ENCODE measurements around the gene MT3.

Gene MT3

DNA sequence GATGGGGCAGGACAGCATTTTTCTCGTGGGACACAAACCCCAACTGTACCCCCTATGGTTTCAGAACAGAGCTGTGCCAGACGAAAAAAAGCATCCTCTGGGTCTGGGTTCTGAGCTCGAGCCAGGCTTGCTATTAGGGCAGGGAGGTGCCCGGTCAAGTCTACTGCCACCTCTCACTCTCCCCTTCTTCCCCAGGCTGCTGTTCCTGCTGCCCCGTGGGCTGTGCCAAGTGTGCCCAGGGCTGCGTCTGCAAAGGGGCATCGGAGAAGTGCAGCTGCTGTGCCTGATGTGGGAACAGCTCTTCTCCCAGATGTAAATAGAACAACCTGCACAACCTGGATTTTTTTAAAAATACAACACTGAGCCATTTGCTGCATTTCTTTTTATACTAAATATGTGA is 37.4 kb downstream of the MT3 start:
- H3K4me1 Mint-ChIP-seq, result peaks cover 21% of the 10 kb centered on the region
- peaks cover 31% of the 10 kb centered on the region for H3K27me3 Mint-ChIP-seq
- H3K27ac Mint-ChIP-seq, result no peak overlapping the region
- DNase-seq, result no peak
- H3K36me3 Mint-ChIP-seq (ENCODE audit: low read depth), result no peaks in the 10 kb centered on the region
- H3K9me3 Mint-ChIP-seq, result no peaks in the 10 kb centered on the region
- peak overlapping the region; percentile 82 for H3K4me3 Mint-ChIP-seq
- no peak for ATAC-seq

DNA sequence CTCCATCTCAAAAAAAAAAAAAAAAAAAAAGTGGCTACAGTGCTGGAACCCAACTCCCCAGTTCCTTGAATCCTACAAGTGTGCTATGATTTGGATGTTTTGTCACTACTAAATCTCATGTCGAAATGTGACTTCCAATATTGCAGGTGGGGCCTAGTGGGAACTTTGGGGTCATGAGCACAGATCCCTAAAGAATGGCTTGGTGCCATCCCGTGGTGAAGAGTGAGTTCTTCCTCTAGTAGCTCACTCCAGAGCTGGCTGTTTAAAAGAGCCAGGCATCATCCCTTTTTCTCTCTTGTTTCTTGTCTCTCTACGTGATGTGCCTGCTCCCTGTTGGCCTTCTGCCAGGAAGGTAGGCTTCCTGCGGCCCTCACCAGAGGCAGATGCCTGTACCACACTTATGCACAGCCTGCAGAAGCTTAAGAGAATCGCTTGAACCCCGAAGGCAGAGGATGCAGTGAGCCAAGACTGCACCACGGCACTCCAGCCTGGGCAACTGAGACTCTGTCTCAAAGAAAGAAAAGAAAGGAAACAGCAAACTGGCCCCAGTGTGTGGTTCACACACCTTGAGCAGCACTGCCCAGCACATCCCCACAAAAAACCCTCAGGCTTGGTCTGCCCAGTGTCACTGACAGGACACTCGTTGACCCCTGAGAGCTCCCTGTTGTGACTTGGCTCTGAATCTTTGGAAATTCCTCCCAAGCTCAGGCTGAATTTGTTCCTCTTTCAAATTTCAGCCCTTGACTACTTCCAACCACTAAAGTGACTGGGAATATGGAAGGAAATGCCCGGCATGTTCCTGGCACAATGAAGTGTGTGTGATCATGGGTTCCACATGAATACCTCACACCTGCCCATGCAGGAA is 39.4 kb downstream of the MT3 start:
- no peaks in the 10 kb centered on the region for H3K36me3 Mint-ChIP-seq (ENCODE audit: low read depth)
- H3K9me3 Mint-ChIP-seq, result no peaks in the 10 kb centered on the region
- no peak overlapping the region for H3K4me3 Mint-ChIP-seq
- H3K27ac Mint-ChIP-seq, result no peak overlapping the region
- H3K27me3 Mint-ChIP-seq, result peaks cover 47% of the 10 kb centered on the region
- H3K4me1 Mint-ChIP-seq, result peaks cover 29% of the 10 kb centered on the region
- ATAC-seq, result no peak
- DNase-seq, result no peak

GRCh38 chr16:56629531-56629930 is 40.2 kb downstream of the MT3 start:
- H3K27ac Mint-ChIP-seq, result no peak overlapping the region
- no peak for ATAC-seq
- peaks cover 52% of the 10 kb centered on the region for H3K27me3 Mint-ChIP-seq
- H3K4me1 Mint-ChIP-seq, result peaks cover 26% of the 10 kb centered on the region
- DNase-seq, result no peak
- no peaks in the 10 kb centered on the region for H3K9me3 Mint-ChIP-seq
- H3K4me3 Mint-ChIP-seq, result no peak overlapping the region
- no peaks in the 10 kb centered on the region for H3K36me3 Mint-ChIP-seq (ENCODE audit: low read depth)

- H3K27me3 Mint-ChIP-seq, result peaks cover 53% of the 10 kb centered on the region
- ATAC-seq, result no peak
- H3K27ac Mint-ChIP-seq, result no peak overlapping the region
Observed at GRCh38 chr16:56630134-56630533, 40.8 kb downstream of the MT3 start.

GRCh38 chr16:56631197-56631596 is 41.9 kb downstream of the MT3 start:
- ATAC-seq (no peak), DNase-seq (no peak)
- Mint-ChIP-seq H3K9me3 (no peaks in the 10 kb centered on the region), H3K4me1 (peaks cover 23% of the 10 kb centered on the region), H3K36me3 (ENCODE audit: low read depth) (no peaks in the 10 kb centered on the region), H3K27ac (no peak overlapping the region), H3K4me3 (no peak overlapping the region), H3K27me3 (peaks cover 61% of the 10 kb centered on the region)

More at GRCh38 chr16:56630134-56630533, 40.8 kb downstream of the MT3 start:
- no peak overlapping the region for H3K4me3 Mint-ChIP-seq
- H3K4me1 Mint-ChIP-seq, result peaks cover 26% of the 10 kb centered on the region
- no peaks in the 10 kb centered on the region for H3K36me3 Mint-ChIP-seq (ENCODE audit: low read depth)
- DNase-seq, result no peak
- H3K9me3 Mint-ChIP-seq, result no peaks in the 10 kb centered on the region

GRCh38 chr16:56631832-56632155 is 42.5 kb downstream of the MT3 start:
- no peaks in the 10 kb centered on the region for H3K9me3 Mint-ChIP-seq
- ATAC-seq (no peak), DNase-seq (no peak)
- H3K4me1 Mint-ChIP-seq, result peaks cover 21% of the 10 kb centered on the region
- peaks cover 66% of the 10 kb centered on the region for H3K27me3 Mint-ChIP-seq
- H3K27ac Mint-ChIP-seq, result no peak overlapping the region
- no peaks in the 10 kb centered on the region for H3K36me3 Mint-ChIP-seq (ENCODE audit: low read depth)
- peak overlapping the region; percentile 65 for H3K4me3 Mint-ChIP-seq

DNA sequence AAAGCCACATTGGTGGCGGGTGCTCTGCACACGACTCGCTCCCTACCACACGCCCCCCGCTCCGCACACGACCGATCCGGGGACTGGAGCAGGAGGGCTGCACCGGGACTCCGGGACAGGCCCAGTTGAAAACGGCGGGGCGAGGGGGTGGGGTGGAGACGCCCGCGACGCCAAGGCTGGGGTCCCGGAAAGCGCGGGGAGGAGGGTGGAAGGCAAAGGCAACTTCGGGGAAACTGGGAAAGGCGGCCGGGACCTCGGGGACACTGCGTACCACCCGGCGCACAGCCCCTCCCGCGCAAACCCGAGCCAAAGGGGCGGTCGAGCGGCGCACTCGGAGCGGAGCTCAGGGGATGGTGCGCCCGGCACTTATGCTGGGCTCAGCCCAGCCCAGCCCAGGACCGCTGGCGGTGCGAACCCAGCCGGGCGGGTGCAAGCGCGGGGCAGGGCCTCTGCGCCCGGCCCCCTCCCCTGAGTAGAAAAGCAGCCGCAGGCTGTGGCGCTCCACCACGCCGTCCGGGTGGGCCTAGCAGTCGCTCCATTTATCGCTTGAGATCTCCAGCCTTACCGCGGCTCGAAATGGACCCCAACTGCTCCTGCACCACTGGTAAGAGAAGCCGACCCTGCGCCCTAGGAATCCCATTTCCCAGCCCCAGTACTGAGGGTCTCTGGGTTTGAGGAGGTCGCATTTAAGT is 43.0 kb downstream of the MT3 start, which contains the start of gene MT1M:
TSS of gene MT1M (plus strand) at position 504 of the 692 bp plus-strand sequence. CDS start at position 577, 73 bp downstream.
- H3K27me3 Mint-ChIP-seq, result peaks cover 68% of the 10 kb centered on the region
- H3K27ac Mint-ChIP-seq, result no peak within 1 kb of the TSS
- no peaks in the 10 kb centered on the region for H3K36me3 Mint-ChIP-seq (ENCODE audit: low read depth)
- H3K4me3 Mint-ChIP-seq, result peak within 1 kb of the TSS; percentile 65
- ATAC-seq (peak; percentile 27), DNase-seq (no peak)
- H3K4me1 Mint-ChIP-seq, result peaks cover 21% of the 10 kb centered on the region
- H3K9me3 Mint-ChIP-seq, result no peaks in the 10 kb centered on the region

DNA sequence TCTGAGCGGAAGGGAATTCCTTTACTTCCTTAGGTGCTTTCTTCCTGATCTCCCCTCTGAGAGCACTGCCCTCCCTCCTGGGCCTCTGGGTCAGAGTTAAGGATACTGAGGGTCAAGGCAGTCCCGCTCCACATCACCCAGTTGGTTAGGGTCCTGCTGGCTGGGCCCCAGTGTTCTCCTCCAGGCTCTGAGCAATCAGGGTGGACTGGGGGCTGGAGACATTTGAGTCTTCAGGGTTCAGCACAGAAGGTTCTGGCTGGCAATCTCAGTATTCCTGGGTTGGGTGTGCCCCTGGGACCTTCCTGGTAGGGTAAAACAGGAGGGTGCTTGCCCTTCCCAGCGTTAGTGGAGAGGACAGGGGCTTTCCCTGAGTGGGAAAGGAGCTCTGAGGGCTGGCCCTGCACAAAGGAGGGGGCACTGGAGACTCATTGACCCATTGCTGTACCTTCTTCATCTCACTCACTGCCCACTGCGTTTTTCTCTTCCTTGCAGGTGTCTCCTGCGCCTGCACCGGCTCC is 43.6 kb downstream of the MT3 start:
- Mint-ChIP-seq H3K27ac (no peak overlapping the region), H3K27me3 (peaks cover 74% of the 10 kb centered on the region), H3K36me3 (ENCODE audit: low read depth) (no peaks in the 10 kb centered on the region), H3K9me3 (no peaks in the 10 kb centered on the region), H3K4me1 (peaks cover 24% of the 10 kb centered on the region), H3K4me3 (peak overlapping the region; percentile 65)
- DNase-seq (no peak), ATAC-seq (no peak)

DNA sequence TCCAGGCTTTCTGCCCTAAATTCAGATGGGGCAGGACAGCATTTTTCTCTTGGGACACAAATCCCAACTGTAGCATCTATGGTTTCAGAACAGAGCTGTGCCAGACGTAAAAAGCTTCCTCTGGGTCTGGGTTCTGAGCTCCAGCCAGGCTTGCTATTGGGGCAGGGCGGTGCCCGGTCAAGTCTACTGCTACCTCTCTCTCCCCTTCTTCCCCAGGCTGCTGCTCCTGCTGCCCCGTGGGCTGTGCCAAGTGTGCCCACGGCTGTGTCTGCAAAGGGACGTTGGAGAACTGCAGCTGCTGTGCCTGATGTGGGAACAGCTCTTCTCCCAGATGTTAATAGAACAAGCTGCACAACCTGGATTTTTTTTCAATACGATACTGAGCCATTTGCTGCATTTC is 44.2 kb downstream of the MT3 start:
- Mint-ChIP-seq H3K27me3 (peaks cover 78% of the 10 kb centered on the region), H3K9me3 (no peaks in the 10 kb centered on the region), H3K36me3 (ENCODE audit: low read depth) (no peaks in the 10 kb centered on the region), H3K4me1 (peaks cover 27% of the 10 kb centered on the region), H3K4me3 (no peak overlapping the region), H3K27ac (no peak overlapping the region)
- DNase-seq, result no peak
- ATAC-seq, result no peak

GRCh38 chr16:56634715-56635440 is 45.5 kb downstream of the MT3 start:
- H3K9me3 Mint-ChIP-seq, result no peaks in the 10 kb centered on the region
- H3K4me1 Mint-ChIP-seq, result peaks cover 26% of the 10 kb centered on the region
- ATAC-seq, result no peak
- H3K4me3 Mint-ChIP-seq, result peak overlapping the region; percentile 64
- no peak overlapping the region for H3K27ac Mint-ChIP-seq
- peaks cover 87% of the 10 kb centered on the region for H3K27me3 Mint-ChIP-seq
- DNase-seq, result no peak
- no peaks in the 10 kb centered on the region for H3K36me3 Mint-ChIP-seq (ENCODE audit: low read depth)

DNA sequence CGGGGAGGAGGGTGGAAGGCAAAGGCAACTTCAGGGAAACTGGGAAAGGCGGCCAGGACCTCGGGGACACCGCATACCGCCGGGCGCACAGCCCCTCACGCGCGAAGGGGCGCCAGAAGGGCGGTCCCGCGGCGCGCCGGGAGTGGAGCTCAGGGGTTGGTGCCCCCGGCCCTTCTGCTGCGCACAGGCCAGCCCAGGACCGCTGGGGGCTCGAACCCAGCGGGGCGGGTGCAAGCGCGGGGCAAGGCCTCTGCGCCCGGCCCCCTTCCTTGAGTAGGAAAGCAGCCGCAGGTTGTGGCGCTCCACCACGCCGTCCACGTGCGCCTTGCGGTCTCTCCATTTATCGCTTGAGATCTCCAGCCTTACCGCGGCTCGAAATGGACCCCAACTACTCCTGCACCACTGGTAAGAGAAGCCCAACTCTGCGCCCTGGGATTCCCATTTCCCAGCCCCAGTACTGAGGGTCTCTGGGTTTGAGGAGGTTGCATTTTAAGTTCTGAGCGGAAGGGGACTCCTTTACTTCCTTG is 46.2 kb downstream of the MT3 start:
- Mint-ChIP-seq H3K4me1 (peaks cover 24% of the 10 kb centered on the region), H3K4me3 (peak overlapping the region; percentile 53), H3K27ac (no peak overlapping the region), H3K36me3 (ENCODE audit: low read depth) (no peaks in the 10 kb centered on the region), H3K9me3 (no peaks in the 10 kb centered on the region), H3K27me3 (peaks cover 88% of the 10 kb centered on the region)
- DNase-seq (peak; percentile 20), ATAC-seq (no peak)

DNA sequence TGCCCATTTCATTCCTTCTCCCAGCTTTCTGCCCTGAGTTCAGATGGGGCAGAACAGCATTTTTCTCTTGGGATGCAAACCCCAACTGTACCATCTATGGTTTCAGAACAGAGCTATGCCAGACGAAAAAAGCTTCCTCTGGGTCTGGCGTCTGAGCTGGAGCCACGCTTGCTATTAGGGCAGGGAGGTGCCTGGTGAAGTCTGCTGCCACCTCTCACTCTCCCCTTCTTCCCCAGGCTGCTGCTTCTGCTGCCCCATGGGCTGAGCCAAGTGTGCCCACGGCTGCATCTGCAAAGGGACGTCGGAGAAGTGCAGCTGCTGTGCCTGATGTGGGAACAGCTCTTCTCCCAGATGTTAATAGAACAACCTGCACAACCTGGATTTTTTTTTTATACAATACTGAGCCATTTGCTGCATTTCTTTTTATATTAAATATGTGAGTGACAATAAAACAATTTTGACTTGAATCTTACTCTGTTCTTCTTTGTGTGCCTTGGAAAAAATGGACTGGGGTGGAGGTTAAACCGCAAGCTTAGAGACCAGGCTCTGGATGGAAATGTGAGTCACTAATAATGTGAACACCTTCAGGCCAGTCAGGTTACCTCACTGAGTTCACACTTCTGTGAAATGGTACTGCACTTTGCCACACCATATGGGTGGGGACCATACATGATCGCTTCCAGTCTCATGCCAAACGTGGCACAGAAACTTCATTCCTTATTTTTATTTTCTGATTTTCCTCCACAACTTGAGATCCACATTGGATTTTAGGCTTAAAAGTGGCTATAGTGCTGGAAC is 47.5 kb downstream of the MT3 start:
- peaks cover 22% of the 10 kb centered on the region for H3K4me1 Mint-ChIP-seq
- H3K27ac Mint-ChIP-seq, result no peak overlapping the region
- H3K36me3 Mint-ChIP-seq (ENCODE audit: low read depth), result no peaks in the 10 kb centered on the region
- ATAC-seq, result no peak
- DNase-seq, result no peak
- no peak overlapping the region for H3K4me3 Mint-ChIP-seq
- H3K27me3 Mint-ChIP-seq, result peaks cover 86% of the 10 kb centered on the region
- no peaks in the 10 kb centered on the region for H3K9me3 Mint-ChIP-seq

DNA sequence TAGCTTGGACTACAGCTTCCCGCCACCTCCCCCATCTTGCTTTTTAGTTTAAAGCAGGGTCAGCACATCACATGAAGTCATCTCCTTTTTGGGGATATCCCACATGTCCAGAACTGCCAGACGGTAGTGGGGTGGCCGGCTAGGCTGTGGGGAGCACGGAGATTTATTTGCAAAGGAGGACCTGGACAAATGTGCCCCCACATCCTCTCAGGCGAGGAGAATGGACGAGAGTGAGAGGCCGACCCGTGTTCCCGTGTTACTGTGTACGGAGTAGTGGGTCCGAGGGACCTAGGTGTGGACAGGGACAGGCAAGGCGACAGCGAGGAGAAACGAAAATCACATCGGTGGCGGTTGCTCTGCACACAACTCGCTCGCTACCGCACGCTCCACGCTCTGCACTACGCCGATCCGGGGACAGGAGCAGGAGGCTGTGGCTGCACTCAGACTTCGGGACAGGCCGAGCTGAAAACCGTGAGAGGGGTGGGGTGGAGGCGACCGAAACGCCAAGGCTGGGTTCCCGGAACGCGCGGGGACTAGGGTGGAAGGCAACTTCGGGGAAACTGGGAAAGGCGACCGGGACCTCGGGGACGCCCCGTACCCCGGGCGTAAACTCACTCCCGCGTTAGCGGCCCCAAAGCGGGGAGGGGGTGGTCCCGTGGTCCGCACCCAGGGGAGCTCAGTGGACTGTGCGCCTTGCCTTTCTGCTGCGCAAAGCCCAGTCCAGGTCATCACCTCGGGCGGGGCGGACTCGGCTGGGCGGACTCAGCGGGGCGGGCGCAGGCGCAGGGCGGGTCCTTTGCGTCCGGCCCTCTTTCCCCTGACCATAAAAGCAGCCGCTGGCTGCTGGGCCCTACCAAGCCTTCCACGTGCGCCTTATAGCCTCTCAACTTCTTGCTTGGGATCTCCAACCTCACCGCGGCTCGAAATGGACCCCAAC is 48.8 kb downstream of the MT3 start, which contains the start of gene MT1A:
TSS of gene MT1A (plus strand) at position 853 of the 937 bp plus-strand sequence. CDS start at position 926, 73 bp downstream.
- Mint-ChIP-seq H3K4me3 (peak within 1 kb of the TSS; percentile 65), H3K27me3 (peaks cover 77% of the 10 kb centered on the region), H3K4me1 (peaks cover 24% of the 10 kb centered on the region), H3K9me3 (no peaks in the 10 kb centered on the region), H3K36me3 (ENCODE audit: low read depth) (no peaks in the 10 kb centered on the region), H3K27ac (no peak within 1 kb of the TSS)
- ATAC-seq (peak; percentile 38), DNase-seq (no peak)
